Measurements from ENCODE around the gene SLC2A1.

Gene SLC2A1

DNA sequence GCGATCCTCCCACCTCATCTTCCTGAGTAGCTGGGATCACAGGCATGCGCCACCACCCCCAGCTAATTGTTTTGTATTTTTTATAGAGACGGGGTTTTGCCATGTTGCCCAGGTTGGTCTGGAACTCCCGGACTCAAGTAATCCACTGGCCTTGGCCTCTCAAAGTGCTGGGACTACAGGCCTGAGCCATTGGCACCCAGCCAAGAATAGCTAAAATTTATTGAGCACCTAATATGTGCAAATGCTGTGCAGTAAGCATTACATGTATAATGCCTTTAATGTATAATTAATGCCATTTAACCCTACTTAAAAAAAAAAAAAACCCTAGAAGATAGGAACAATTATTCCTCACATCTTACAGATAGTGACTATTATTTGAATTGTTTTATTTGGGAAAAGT, 69.4 kb downstream of the SLC2A1 start:
- DNase-seq (ENCODE audit: low read depth) = no peak

DNA sequence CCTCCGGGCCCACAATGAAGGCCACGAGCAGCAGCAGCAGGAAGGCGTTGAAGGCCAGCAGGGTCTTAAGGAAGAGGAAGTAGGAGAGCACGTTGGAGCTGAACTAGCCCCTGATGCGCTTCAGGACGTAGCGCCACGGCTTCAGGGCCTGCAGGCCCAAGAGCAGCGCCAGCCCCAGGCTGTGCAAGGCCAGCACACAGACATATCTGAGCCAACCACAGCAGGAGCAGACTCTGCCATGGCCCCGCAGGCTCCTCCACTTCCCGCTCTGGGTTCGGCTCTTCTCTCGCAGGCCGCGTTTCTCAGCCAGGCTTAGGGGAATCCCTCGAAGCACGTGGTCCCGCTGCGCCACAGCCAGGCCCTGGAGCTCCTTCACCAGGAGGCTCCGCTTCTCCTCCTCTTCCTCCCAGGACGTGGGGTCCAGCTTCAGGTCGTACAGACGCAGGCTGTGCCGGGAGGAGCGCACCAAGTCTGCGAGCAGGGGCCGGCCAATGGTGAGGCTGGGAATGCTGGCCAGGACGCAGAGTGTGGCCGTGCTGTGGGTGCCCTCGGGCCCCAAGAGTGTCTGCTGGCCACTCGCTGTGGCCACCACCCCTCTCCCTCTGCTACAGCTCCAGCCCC, 70.5 kb downstream of the SLC2A1 start:
- no peak for DNase-seq (ENCODE audit: low read depth)

DNA sequence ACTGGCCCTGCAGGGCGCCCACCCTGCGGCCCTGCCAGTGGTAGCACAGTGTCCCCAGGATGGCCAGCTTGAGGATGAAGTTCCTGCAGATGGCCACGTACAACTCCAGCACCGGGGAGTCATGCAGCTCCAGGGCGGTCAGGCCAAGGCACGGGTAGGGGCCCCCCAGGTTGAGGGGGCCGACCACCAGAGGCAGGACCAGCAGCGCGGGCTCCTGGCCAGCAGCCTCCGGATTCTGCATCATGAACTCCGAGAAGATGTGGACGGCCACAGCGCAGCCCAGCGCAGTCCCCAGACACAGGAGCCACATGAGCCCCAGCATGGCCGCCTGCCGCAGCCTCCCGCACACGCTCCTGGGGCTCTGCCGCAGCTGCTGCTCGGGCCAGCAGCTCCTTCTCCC, 71.3 kb downstream of the SLC2A1 start:
- DNase-seq (ENCODE audit: low read depth) = no peak

DNA sequence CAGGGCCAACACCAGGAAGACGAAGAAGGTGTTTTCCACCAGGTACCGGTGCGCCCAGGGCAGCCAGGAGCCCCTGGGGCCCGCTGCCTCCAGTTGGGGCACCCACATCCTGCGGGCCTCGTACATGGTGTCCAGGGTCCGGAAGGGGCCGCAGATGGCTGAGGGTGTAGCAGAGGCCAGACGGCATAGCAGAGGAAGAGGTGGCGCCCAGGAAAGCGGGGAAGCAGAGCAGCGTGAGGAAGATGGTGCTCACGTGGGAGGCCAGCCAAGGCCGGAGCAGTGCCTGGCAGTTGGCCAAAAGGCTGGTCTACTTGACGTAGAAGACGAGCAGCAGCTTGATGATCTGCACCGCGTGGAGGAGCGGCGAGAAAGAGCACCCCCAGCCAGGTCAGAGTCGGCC, 71.9 kb downstream of the SLC2A1 start:
- DNase-seq (ENCODE audit: low read depth) = no peak

DNA sequence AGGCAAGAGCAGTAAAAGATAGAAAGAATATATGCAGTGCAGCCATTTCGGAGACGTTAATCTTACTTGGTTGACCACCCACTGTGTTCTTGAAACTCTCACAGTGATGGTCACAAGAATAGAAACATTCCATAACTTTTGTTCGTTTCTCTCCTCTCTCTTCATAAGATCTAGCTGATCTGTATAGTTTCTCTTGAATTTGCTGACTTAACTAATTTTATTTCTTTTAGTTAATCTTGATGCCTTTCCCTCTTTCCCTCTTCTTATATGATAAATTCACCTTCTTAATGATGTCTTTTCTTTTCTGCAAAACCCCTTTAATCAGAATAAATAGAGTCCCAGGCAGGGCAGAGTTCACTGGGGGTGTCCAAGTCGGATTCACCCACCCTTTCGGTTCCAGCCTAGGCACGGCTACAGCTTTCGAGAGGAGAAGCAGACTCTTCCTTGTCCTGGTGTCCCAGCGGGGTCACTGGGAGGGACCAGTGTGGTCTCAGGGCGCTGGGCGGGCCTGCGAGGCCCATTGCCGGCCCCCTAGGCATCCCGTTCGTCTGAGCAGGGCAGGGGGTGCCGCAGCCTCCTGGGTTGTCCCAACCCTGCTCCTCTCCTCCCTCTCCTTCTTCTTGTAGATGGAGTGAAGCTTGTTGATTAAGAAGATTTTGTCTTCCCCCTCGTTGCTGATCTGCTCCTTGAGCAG, 72.5 kb downstream of the SLC2A1 start:
- no peak for DNase-seq (ENCODE audit: low read depth)

DNA sequence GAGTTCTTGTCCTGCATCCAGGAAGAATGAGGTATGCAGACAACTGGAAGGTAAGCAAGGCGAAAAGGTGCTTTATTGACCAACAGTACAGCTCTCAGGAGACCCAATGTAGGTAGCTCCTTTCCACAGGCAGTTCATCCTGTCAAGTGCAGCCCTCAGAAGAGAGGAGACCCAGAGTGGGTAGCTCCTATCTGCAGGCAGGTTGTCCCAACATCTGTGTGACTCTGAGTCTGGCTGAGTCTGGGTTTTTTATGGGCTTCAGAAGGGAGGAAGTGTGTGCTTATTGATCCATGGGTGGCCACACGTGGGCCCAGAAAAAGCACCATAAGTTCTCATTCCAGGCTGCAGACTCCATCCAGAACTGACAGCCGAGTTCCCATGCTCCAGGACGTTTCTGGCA, 78.3 kb downstream of the SLC2A1 start:
- no peak for DNase-seq (ENCODE audit: low read depth)

DNA sequence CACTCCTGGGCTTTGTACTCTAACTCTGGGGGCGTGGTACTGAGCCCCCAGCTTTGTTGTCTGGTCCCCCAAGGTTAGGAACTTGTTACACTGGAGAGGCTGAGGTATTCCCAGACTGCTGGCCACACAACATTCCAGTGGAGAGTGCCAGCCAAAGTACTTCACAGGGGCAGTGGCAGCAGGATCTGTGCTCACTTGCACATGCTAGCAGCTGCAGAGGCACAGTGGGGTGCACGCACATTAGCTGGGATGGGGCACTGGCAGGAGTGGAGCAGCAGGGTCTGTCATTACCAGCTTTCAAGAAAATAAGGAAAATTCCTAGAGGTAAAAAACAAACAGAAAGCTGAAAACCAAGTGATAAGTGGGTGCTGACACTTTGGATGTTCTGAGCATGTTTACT, 81.3 kb downstream of the SLC2A1 start:
- no peak for DNase-seq (ENCODE audit: low read depth)

DNA sequence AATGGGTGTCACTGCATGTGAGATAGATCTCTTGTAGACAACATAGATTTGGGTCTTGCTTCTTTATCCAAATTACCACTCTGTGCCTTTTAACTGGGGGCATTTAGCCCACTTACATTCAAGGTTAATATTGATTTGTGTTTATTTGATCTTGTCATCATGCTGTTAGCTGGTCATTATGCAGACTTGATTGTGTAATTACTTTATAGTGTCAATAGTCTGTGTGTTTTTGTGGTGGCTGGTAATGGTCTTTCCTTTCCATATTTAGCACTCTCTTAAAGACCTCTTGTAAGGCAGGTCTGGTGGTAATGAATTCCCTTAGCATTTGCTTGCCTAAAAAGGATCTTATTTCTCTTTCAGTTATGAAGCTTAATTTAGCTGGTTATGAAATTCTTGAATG, 82.7 kb downstream of the SLC2A1 start:
- DNase-seq (ENCODE audit: low read depth) = no peak

Data from activated gamma-delta T cell treated with anti-CD3 and anti-CD28 coated beads, Interleukin-2, amount 50 U/mL, for 16 hours (primary cell).